Vagina (tissue), 2 donors: ENCODE results near the gene PHRF1. TPM values are rescaled to one million over a fixed set of nuclear protein-coding genes. Genes with fewer than 3 reads are reported as not detected.
A peak's percentile ranks its signal among the peaks of the same experiment; 100 is the strongest.

Experiments
- DNase-seq, 2 donors: peaks; one replicate each; pipeline ENCODE4 v3.0.0-alpha.2; 2017; ENCODE audit errors: extremely low spot score in 2 of 2
- H3K27ac ChIP-seq: fragments of 200-600 bp; sonication (generic); one replicate; pipeline ENCODE4 v1.5.1; 2019
- H3K27me3 ChIP-seq: fragments of 200-600 bp; sonication (generic); one replicate; pipeline ENCODE4 v1.5.1; 2019
- H3K36me3 ChIP-seq, 2 donors: fragments of 200-600 bp; sonication (generic); one replicate each; pipeline ENCODE4 v1.5.1; 2017 to 2019
- H3K4me1 ChIP-seq: fragments of 200-600 bp; sonication (generic); one replicate; pipeline ENCODE4 v1.5.1; 2019
- H3K4me3 ChIP-seq, 2 donors: fragments of 200-600 bp; sonication (generic); 1 replicate in 1 of 2; 2 replicates in 1 of 2; pipeline ENCODE4 v1.5.1; 2016 to 2019
- H3K9me3 ChIP-seq: fragments of 200-600 bp; sonication (generic); one replicate; pipeline ENCODE4 v1.5.1; 2019
- CTCF ChIP-seq, 3 experiments: fragments of 450-650 bp in 2 of 3; fragments of 200-600 bp in 1 of 3; sonication (generic) in 1 of 3; IDR thresholded peaks; one replicate each; pipeline ENCODE4 v1.5.1; 2017 to 2019; ENCODE audit warnings: antibody characterized with exemption in 3 of 3, mild to moderate bottlenecking in 2 of 3, moderate library complexity in 2 of 3
- POLR2A ChIP-seq, 2 donors: fragments of 450-650 bp; IDR thresholded peaks; one replicate each; pipeline ENCODE4 v1.6.1; 2017; ENCODE audit warnings: antibody characterized with exemption in 2 of 2, mild to moderate bottlenecking in 2 of 2, moderate library complexity in 2 of 2
- POLR2AphosphoS5 ChIP-seq, 2 donors: sonication (generic); formaldehyde crosslinking; IDR thresholded peaks; one replicate each; pipeline ENCODE4 v1.9.0; 2017; ENCODE audit warnings: antibody characterized with exemption in 2 of 2, mild to moderate bottlenecking in 2 of 2, low read depth in 1 of 2; ENCODE audit not compliant: insufficient read depth in 1 of 2
- intact Hi-C: fragments of 100-400 bp; cut with DNase I; formaldehyde crosslinking; loops from one replicate; pipeline ENCODE4 v1.15.1; 2023
- total RNA-seq: library from RNA; depleted of rRNA; stranded (reverse); fragments of >200 nt; gene quantifications from one replicate; pipeline ENCODE4 v1.2.3, GENCODE V29; 2016

Gene PHRF1
- total RNA-seq, 1 donor from 2014 or later: 26.0 TPM

GRCh38 chr11:533586-534395 is 42.5 kb upstream of the PHRF1 start:
- peaks cover 49% of the 10 kb centered on the region for H3K4me1 ChIP-seq
- peak overlapping the region; percentile 90 for H3K27ac ChIP-seq
- H3K27me3 ChIP-seq: no peaks in the 10 kb centered on the region
- H3K4me3 ChIP-seq: peak overlapping the region; percentile 61 to 91
- H3K9me3 ChIP-seq: no peaks in the 10 kb centered on the region
- TF ChIP-seq POLR2A (IDR thresholded peaks at IDR 0.05): no peak
- TF ChIP-seq POLR2AphosphoS5 (IDR thresholded peaks at IDR 0.05; ENCODE audit: insufficient read depth in 1 of 2, low read depth in 1 of 2): no peak
- no peak for TF ChIP-seq CTCF (IDR thresholded peaks at IDR 0.05)
- no peak for DNase-seq
- intact Hi-C loops: no loop called here
- peaks cover 0 to 29% of the 10 kb centered on the region in 2 donors for H3K36me3 ChIP-seq

GRCh38 chr11:534396-535209 is 41.7 kb upstream of the PHRF1 start:
- H3K4me1 ChIP-seq: peaks cover 49% of the 10 kb centered on the region
- DNase-seq: no peak
- H3K4me3 ChIP-seq: peak overlapping the region; percentile 61 to 91
- no peaks in the 10 kb centered on the region for H3K9me3 ChIP-seq
- H3K27me3 ChIP-seq: no peaks in the 10 kb centered on the region
- intact Hi-C loops: no loop called here
- TF ChIP-seq POLR2AphosphoS5 (IDR thresholded peaks at IDR 0.05; ENCODE audit: insufficient read depth in 1 of 2, low read depth in 1 of 2) (peak; percentile 26 to 65), CTCF (IDR thresholded peaks at IDR 0.05) (no peak)
- H3K27ac ChIP-seq: peak overlapping the region; percentile 90
- peaks cover 0 to 29% of the 10 kb centered on the region in 2 donors for H3K36me3 ChIP-seq

- Histone ChIP-seq H3K36me3 (peaks cover 0 to 29% of the 10 kb centered on the region in 2 donors), H3K4me3 (peak overlapping the region; percentile 61 to 91), H3K9me3 (no peaks in the 10 kb centered on the region), H3K27ac (peak overlapping the region; percentile 90), H3K27me3 (no peaks in the 10 kb centered on the region), H3K4me1 (peaks cover 49% of the 10 kb centered on the region)
- no peak for DNase-seq
- intact Hi-C loops: no loop called here
- TF ChIP-seq CTCF (IDR thresholded peaks at IDR 0.05): no peak
- TF ChIP-seq POLR2A (IDR thresholded peaks at IDR 0.05): no peak
- TF ChIP-seq POLR2AphosphoS5 (IDR thresholded peaks at IDR 0.05; ENCODE audit: insufficient read depth in 1 of 2, low read depth in 1 of 2): no peak
Observed at GRCh38 chr11:535210-535518, 41.1 kb upstream of the PHRF1 start.

GRCh38 chr11:535519-536454 is 40.5 kb upstream of the PHRF1 start, which contains the start of gene HRAS:
HRAS (minus strand) TSS chr11:535576.
- H3K4me1 ChIP-seq: peaks cover 49% of the 10 kb centered on the region
- intact Hi-C loops: no loop called here
- peak within 1 kb of the TSS; percentile 61 to 91 for H3K4me3 ChIP-seq
- H3K36me3 ChIP-seq: peaks cover 0 to 29% of the 10 kb centered on the region in 2 donors
- no peaks in the 10 kb centered on the region for H3K9me3 ChIP-seq
- TF ChIP-seq POLR2A (IDR thresholded peaks at IDR 0.05) (peak in 1 of 2 donors; percentile 22), POLR2AphosphoS5 (IDR thresholded peaks at IDR 0.05; ENCODE audit: insufficient read depth in 1 of 2, low read depth in 1 of 2) (peak; percentile 33 to 73), CTCF (IDR thresholded peaks at IDR 0.05) (no peak)
- peak within 1 kb of the TSS; percentile 90 for H3K27ac ChIP-seq
- no peaks in the 10 kb centered on the region for H3K27me3 ChIP-seq
- DNase-seq: no peak
